ENCODE results near the gene INSC.

Gene INSC

DNA sequence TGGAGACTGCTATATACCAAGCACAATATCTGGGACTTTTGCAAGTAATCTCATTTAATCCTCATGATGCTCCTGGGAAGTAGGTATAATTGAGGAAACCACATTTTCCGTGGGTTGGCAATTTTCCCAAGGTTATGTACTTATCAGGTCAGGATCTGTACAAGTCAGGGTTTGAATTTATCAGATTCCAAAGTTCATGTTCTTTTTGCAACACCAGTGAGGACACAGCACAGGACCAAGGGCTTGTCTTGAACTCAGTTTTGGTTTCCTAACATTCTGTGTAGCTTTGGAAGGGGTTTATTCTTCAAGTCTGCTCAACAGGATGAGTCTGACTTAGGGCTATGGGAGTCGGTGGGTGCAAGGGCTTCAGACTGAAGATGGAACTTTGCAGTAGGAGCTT, 30.4 kb downstream of the INSC start:
- DNase-seq (ENCODE audit: low read depth in 4 of 4, low spot score in 1 of 4) = no peak

DNA sequence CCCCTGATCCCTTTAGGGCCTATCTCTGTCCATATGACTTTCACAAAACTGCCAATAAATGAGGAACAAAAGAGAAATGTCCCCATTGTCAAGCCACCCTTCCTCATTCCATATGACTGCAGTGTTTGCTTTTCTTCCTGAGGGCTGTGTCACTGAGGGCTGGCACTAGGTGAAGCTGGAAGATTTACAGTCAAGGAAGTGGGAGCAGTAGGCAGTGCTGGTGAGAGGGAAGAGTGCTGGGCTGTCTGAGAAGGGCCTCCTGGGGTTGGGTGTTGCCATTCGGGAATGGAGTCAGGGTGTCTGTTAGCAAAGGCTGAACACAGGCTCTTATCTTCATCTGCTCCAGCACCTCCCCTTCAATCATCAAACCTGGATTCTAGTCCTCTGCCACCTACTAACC, 30.9 kb downstream of the INSC start:
- DNase-seq (ENCODE audit: low read depth in 4 of 4, low spot score in 1 of 4) = no peak

DNA sequence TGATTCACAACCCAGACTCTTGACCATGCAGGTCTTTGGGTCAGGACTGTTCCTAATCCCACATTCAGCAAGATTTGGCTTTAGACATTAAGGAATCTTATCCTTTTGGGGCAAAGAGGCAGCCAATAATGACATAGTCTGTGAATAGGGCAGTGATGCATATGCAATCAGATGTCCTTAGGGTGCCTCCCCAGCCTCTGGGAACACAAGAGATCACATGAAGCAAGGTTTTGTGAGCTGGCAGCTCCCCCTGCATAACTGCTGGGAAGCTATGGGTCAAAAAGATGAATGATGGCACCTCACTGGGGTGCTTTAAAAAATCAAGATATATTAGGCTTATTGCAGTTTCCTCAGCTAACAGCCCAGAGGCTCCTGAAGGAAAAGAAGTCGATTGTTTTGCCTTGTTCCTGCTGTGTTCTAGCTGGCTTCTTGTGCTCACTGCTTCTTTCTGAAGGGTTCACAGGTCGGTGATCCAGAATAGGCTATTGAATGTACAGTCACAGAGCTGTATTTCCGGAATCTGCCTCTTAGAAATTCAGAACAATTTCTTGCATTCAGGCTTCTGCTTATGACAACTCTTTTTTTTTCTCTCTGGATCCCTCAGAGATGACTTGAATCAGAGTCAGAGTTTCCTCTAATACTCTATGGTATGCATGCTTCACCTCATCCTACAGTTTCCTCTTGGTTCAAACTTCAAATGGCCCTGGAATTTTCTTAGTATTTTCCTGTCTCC, 31.7 kb downstream of the INSC start:
- DNase-seq (ENCODE audit: low read depth in 4 of 4, low spot score in 1 of 4) = no peak

DNA sequence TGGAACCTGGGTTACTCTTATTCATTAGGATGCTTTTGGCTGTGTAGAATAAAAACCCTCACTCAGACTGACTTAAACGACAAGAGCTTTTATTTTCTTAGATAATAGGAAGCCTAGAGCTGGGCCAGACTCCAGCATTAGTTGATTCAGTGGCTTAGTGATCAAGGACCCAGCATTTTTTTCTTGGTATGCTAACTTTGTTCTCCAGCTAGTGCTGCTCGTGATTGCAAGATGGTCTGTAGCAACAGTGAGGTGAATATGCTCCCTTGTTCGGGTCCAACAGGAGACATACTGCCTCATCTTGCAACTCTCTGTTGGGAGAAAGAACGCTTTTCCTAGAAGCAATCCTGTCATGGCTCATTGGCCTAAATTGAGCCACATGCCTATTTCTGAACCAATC, 33.4 kb downstream of the INSC start:
- no peak for DNase-seq (ENCODE audit: low read depth in 4 of 4, low spot score in 1 of 4)

DNA sequence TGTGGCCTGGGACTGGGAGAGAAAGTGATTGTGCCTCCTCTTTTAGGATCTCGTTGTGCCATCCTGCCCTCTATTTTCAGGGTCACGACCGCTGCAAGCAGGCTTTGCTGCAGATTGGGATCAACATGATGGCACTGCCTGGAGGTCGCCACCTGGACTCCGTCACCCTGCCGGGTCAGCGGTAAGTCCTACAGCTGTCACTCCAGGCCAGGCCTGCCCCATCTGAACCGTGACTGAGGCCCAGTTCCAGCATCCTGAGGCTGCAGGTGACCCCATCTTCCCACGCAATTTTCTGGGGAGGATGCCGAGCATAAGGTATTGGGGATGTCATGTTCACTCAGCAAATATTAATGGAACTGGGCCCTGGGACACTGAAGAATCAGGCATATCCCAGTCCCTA, 34.3 kb downstream of the INSC start:
- DNase-seq (ENCODE audit: low read depth in 4 of 4, low spot score in 1 of 4) = no peak

DNA sequence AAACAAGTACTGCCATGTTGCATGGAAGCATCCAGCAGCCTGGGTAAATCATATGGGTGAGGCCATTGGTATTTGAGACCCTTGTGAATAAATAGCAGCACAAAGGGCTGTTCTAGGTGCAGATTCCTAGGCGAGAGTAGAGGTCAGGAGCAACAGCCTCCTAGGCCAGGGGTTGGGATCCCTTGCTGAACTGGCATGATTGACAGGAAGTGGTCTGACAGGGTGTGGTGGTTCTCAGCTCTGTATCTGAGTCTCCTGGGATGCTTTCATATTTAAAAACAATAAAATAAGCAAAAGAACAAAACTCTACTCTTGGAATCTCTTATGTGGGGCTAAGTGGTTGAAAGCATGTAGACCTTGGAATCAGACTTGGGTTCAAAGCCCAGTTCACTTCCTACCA, 35.8 kb downstream of the INSC start:
- DNase-seq (ENCODE audit: low read depth in 4 of 4, low spot score in 1 of 4) = no peak

DNA sequence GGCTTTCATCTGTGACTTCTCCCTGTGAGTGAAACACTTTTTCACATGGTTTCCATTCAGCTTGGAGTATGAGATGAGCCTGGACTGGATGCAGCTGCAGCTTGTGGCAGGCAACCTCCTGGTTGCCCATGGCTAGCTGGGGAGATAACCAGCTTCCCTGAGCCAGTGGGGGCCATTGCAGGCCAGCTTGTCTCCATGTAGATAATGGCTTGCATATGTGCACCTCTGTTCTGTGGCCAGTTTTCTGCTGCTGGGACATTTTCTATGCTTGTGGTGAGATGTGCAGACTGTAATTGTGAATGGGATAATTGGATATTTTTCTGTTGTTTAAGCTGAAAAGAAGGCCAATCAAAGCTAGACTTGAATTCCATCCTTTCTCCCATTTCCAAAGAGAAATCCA, 38.5 kb downstream of the INSC start:
- DNase-seq (ENCODE audit: low read depth in 4 of 4, low spot score in 1 of 4) = no peak

DNA sequence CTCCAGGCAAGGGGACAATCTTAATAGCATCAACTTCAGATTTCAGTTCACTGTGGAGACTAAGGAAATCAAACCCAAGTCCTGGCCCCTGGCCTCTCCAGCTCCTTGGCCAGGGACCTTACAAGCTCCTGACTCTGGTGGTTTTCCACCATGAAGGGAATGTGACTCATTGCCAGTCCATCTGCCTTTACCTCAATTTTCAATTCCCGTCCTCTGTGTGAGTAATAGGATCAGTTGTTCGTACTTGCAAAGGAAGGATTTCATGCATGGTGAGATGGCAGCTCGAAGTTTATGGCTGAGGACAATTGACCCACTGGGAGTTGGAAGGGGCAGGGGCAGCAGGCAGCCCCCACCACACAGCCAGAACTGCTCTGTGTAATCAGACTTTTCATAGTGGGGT, 42.5 kb downstream of the INSC start:
- DNase-seq (ENCODE audit: low read depth in 4 of 4, low spot score in 1 of 4) = no peak

DNA sequence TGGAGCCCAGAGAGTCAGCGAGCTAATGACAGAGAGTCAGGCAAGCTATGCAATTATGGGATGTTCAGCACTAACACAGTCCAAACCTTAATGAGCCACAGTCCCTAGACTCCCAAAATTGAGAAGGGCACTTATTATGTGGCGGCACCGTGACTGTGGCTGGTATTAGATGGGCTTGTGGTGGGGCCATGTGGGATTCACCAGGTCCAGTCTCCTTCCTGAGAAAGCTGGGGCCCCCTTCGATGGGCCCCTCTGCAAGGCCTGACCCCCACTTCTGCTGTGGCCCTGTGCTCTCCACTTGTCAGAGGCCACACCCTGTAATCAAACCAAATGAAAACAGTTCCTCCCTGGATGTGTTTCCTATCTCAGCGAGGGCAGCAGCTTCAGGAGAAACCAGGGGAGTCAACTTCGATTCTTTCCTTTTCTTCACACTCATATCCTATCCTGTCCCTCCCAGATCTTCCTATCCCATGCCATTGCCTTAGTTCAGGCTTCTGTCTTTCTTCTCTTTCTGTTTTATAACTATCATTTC, 42.9 kb downstream of the INSC start:
- no peak for DNase-seq (ENCODE audit: low read depth in 4 of 4, low spot score in 1 of 4)

DNA sequence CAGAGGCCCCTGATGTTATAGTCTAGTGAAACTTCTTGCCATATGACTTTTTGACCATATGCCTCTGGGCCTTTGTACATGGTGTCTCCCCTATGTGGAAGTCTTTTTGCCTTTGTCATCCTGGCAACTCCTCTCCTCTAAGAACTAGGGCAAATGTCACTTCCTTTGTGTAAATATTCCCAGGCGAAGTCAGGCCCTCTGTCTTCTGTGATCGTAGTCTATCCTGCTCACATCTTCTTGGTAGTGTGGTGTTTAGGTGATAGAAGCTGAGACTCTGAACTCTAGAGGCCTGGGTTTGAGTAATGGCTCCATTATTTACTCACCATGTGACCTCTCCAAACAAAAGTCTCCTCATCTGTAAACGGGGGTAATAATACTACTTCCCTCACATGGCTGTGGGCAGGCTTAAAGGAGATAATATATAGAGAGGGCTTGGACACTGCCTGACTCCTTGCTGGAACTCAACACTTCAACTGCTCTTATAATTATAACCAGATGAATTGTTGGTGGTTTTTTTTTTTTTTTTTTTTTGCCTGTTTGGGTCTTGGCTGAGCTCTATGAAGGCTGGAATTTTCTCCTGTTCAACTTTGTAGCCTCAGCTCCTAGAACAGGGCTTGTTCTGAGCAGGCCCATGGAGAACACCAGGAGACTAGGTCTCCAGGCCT, 43.8 kb downstream of the INSC start:
- DNase-seq (ENCODE audit: low read depth in 4 of 4, low spot score in 1 of 4) = no peak

DNA sequence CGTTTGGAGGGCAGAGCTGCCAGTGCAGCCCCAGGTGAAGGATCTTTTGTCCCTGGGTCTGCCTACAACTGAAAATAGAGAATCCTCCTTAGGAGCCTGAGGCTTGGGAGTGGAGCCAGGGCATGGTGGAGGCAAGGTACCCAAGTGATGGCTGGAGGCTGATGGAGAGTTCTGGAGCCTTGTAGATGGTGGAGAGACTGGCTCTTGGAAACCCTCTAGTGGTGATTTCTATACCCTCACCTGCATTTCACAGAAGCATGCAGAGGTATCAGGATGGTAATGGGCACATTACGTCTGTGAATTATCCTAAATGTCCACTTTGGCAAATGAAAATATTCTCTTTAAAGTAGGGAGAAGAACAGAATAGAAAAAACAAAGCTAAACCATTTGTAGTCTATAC, 44.4 kb downstream of the INSC start:
- DNase-seq (ENCODE audit: low read depth in 4 of 4, low spot score in 1 of 4) = no peak

DNA sequence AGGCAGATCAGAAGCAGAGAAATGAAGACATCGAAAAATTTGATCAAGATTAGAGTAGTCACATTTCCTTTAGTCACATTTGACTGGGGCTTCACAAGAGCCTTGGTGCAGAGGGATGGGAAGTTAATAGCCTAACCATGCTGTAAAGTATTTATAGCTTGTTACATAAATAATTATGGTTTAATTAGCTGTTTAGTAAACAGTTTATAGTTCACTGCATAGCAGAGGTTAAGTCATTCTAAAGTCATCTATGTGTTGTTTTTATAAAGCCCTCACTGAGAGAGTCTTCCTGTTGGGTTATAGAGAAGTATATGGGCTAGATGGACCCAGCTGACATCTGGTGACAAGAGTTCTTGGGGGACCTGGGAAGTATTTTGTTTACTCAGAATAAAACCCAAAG, 47.1 kb downstream of the INSC start:
- no peak for DNase-seq (ENCODE audit: low read depth in 4 of 4, low spot score in 1 of 4)

DNA sequence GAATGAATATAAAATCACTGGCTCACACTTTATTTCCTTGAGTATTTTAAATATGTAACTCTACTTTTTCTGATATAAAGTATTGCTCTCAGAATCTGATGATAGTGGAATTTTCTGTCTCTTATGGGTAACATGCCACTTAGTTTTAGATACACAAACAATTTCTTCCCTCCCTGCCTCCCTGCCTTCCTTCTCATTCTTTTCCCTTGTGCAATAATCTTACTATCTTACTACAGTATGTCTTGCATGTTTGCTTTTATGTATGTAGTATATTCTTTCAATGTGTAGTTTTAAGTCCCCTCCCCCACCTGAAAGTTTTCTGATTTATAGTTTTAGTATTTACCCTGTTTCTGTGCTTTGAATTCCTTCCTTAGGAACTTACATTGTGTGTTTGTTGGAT, 48.4 kb downstream of the INSC start:
- DNase-seq (ENCODE audit: low read depth in 4 of 4, low spot score in 1 of 4) = no peak

DNA sequence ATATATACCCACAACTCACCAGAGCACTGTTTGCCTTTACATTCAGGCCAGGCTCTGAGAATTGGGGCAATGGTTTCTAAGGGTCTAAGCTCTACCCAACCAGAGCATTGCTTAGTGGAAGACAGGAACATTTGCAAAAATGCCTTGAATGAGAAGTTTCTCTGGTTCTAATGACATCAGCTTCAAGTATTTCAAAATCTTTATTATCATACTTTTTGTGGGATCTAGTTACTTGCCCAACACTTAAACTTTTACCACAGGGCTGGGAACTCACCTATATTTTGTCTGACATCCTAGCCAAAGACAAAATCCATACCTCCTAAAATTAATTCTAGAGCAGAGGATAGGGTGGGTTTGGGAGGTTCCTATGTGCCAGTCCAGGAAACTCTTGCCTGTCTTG, 51.5 kb downstream of the INSC start:
- no peak for DNase-seq (ENCODE audit: low read depth in 4 of 4, low spot score in 1 of 4)

DNA sequence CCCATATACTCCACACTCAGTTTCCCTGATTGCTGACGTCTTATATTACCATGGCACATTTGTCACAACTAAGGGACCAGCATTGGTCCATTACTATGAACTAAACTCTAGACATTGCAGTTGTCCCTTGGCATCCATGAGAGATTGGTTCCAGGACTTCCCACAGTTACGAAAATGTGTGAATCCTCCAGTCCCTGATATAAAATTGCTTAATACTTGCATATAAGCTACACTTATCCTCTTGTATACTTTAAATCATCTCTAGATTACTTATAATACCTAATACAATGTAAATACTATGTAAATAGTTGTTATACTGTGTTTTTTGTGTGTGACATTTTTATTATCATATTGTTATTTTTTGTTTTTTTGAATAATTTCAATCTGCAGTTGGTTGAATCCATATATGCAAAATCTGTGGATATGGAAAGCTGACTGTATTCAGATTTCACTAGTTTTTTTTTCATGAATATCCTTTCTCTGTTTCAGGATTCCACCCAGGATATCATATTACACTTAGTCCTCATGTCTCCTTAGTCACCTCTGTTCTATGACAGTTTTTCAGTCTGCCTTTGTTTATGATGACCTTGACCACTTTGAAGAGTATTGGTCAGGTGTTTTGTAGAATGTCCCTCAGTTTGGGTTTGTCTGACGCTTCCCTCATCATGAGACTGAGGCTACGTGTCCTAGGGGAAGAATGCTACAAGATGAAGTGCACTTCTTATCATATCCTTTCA, 55.3 kb downstream of the INSC start:
- DNase-seq (ENCODE audit: low read depth in 4 of 4, low spot score in 1 of 4) = no peak

DNA sequence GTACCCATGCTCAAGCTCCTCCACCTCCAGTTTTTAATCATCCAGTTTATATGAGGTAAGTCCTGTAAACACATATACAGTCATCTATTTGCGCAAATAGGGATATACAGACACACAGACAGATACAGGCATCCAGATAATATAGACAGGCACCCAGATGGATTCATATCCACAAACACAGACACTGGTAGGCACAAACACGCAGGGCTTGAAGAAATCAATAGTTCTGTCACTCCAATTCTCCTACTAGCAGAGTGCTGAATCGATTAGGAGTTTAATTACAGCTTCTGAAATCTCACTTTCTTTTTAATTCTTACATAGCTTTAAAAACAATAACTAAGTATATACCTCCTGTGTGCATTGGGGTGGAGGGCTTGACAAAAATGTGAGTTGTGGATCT, 56.0 kb downstream of the INSC start:
- DNase-seq (ENCODE audit: low read depth in 4 of 4, low spot score in 1 of 4) = no peak

DNA sequence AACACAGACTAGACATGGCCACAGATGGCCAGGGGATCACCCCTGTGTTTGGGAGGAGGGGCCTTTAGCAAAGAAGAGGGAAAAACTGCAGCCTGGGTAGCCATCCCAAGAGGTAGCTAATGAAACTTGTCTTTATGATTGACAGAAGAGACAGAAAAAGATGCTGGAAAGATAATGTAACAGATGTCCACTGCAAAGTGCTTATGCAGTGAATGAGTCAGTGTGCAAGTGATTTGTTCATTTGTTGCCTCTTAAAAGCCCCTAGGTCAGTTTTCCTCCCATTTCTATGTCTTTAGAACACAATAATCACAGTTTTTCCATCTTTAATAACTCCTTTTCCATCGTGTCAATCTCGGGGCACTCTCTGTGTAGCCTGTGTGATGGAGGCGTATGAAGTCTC, 57.2 kb downstream of the INSC start:
- no peak for DNase-seq (ENCODE audit: low read depth in 4 of 4, low spot score in 1 of 4)

DNA sequence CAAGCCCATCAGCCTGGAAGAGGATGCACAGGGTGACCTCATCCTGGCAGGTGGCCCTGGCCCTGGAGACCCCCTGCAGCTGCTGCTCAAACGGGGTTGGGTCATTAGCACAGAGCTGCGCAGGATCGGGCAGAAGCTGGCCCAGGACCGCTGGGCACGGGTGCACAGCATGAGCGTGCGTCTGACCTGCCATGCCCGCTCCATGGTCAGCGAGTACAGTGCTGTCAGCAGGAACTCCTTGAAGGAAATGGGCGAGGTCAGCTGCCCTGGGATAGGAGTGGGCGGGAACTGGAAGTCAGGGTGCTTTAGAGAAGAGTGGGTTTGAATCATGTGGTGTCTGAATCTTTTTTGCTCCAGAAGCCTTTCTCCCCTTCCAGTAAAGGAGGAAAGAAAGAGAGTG, 61.1 kb downstream of the INSC start:
- no peak for DNase-seq (ENCODE audit: low read depth in 4 of 4, low spot score in 1 of 4)

DNA sequence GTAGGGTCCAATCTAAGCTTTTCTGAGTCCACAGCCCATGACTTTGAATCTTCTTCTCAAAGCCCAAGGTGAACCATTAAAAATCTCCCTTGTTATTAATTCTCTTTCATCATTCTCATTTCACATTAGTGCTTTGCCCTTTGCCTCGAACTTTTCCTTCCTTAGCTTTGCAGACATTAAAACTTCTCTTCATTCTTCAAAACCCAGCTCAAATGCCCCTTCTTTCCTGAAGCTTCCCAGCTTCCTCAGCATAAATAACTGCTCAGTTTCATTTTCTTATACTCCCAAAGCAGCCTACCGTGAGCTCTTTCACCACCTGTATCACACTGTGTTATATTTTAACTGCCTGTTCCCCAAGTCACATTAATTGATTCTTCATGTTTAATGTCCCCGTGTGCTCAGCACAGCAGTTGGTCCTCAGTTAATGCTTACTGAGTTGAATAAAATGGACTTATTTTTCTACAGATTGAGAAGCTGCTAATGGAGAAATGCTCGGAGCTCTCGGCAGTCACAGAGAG, 62.0 kb downstream of the INSC start:
- DNase-seq (ENCODE audit: low read depth in 4 of 4, low spot score in 1 of 4) = no peak

DNA sequence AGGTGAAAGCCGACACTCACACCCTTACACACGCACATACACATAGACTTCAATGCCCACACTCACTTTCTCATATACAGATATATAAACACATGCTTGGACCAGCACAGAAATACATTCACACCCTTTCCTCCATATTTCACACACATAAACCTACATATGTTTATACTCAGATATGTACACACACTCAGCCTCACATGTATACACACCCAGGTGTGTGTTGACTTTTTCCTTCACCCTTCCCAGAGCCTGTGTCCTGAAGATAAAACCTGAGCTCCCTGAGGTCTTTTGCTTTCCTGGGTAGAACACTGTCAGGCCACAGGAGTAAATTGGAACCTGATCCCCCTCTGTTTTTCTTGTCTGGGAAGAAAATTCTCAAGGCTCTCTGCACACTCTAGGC, 62.8 kb downstream of the INSC start:
- DNase-seq (ENCODE audit: low read depth in 4 of 4, low spot score in 1 of 4) = no peak

DNA sequence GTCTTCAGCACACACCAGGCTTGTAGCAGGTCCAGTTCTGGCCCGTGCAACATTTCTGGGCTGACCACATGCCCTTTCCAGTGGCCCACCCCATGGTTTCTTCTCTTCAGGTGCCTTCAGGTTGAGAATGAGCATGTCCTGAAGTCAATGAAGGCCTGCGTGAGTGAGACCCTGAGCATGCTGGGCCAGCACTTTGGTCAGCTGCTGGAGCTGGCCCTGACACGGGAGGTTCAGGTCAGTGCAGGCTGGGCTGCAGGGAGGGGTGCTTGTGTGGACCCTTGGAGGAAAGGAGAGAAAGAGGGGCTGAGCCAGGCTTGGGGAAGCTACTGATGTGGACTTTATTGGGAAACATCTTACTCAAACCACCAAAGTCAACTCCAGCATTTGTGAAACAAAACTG, 63.5 kb downstream of the INSC start:
- DNase-seq (ENCODE audit: low read depth in 4 of 4, low spot score in 1 of 4) = no peak

DNA sequence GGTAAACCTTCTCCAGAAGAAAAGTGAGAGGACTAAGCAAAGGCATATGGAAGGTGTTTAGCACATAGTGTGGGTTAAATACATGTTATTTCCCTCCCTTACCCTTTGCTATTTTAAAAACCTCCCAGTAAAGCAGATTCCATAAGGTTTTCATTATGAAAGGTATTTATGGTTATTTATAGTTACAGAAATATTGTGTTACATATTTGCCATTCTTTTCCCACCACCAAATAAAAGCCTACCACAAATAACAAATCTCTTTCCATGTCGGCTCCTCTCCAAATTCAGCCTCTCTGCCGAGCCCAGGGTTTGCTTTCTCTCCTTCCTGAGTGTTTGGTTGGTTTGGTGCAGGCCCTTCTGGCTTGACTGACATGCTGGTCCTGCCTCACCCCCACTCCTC, 64.4 kb downstream of the INSC start:
- DNase-seq (ENCODE audit: low read depth in 4 of 4, low spot score in 1 of 4) = no peak

All from stimulated activated CD4-positive, alpha-beta T cell treated with anti-CD3 and anti-CD28 coated beads, Interleukin-1b, Interleukin-23, amount 100 ng/mL, for 24 hours (primary cell).